ENCODE measurements around the gene LCMT1.
"Not testable (repeated sequence)": the region's sequence is repeated elsewhere in the genome, so short reads cannot be mapped to it uniquely, and the experiment has no call there.

The LCMT1 gene

DNA sequence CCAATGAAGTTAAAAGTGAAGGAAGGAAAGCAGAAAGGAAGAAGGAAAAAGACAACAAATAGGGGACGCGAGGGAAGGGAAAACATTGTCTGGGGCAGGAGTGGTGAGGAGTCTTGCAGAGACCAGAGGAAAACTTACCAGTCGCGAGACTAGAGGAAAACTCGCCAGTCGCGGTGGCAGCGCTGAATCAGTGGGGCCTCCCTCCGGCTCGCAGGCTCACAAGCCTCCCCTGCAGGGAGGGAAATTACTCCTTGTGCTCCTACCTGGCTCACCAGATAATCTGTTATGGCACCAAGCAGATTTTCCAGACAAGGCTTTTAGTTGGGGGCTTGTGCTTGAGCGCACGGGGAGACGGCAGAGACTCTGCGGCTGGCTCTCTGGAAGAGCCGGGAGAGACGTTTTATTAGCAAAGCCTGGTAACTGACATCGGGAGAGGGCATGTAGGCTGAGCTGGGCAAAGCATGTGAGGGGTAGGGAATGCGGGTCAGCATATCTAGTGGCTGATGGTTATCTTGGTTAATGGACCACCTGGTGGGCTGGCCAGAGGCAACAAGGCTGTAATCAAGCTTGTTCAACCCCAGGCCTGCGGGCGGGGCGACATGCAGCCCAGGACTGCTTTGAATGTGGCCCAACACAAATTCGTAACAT is 37.1 kb downstream of the LCMT1 start:
- no peak for FAIRE-seq

DNA sequence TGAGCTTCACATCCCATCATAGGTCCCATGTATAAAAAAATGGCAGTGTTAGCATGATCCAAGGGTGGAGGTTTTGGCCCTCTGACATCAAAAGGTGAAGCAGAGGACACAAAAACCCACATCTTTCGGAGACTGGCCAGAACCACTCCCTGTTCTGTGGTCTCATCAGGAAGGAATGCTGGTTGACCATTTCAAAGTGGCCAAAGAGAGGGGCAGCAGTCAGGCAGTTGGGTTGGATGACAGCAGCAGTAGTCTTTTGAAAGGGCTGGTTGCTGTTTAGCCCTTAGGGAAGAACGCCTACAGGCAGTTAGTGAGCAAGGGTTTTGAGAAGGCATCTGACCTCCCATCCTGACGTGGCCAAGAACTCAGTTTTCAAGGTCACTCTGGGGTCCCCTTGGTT is 40.5 kb downstream of the LCMT1 start:
- no peak for FAIRE-seq

DNA sequence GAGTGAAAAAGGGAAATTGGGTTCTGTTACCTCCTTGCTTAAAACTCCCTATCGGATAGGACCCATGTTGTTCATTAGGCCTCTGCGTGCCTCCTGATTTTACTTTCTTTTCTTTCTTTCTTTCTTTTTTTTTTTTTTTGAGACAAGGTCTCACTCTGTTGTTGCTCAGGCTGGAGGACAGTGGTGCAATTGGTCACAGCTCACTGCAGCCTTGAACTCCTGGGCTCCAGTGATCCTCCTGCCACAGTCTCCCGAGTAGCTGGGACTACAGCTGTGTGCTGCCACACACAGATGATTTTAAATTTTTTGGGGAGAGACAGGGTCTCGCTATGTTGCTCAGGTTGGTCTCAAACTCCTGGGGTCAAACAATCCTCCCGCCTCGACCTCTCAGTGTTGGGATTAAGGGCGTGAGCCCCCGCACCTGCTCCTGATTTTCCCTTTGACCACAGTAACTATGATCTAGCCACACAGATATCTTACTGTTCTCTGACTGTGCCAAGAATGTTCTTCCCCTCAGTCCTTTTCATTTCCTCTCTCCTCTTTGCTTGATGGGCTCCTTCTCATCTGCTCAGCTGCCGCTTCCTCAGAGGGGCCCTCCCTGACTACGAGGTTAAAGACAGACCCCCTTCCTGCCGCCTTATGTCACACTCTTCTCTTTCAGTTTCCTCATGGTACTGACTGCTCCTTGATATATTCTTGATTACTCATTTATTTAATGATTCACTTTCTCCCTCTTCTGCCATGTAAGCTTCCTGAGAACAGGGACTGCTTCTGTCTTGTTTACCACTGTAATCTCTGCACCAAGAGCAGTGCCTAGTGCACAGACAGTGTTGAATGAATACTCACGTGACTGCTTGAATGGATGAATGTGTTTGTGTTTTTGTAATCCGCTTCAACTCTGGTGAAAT is 44.3 kb downstream of the LCMT1 start:
- no peak for FAIRE-seq

DNA sequence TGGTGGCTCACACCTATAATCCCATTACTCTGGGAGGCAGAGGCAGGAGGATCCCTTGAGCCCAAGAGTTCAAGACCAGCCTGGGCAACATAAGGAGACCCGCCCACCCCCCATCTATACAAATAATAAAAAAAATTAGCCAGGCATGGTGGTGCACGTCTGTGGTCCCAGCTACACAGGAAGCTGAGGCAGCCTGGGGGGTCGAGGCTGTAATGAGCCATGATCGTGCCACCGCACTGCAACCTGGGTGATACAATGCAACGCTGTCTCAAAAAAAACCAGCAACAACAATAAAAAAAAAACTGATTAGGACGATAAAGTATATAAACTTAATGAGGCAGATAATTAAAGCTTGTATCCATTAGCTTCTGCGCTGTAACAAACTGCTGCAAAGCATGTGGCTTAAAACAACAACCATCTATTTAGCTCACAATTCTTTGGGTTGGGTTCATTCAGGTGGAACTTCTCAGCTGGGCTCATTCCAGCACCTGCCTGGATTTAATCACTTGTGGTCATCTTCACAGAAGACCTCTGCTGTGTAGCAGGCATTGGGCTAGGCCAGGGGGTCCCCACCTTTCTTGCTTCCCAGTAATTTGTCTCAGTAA is 45.8 kb downstream of the LCMT1 start:
- no peak for FAIRE-seq

DNA sequence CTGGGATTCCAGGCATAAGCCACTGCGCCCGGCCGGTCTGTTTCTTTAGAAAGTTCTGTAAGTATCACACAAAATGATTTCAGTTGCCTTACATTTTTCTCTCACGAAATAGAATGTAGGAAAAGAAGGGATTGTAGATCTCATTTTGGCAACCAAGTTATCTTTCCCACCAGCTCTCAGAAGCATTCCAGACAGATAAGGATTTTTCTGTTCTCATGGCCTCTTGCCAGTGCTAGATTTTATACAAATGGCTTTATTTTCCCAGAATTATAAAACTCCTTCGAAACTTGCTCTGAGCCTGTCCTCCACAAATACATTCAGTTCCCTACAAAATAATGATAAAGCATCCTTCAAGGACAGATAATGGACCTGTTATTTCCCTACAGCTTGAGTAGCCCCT is 46.9 kb downstream of the LCMT1 start:
- FAIRE-seq: no peak

DNA sequence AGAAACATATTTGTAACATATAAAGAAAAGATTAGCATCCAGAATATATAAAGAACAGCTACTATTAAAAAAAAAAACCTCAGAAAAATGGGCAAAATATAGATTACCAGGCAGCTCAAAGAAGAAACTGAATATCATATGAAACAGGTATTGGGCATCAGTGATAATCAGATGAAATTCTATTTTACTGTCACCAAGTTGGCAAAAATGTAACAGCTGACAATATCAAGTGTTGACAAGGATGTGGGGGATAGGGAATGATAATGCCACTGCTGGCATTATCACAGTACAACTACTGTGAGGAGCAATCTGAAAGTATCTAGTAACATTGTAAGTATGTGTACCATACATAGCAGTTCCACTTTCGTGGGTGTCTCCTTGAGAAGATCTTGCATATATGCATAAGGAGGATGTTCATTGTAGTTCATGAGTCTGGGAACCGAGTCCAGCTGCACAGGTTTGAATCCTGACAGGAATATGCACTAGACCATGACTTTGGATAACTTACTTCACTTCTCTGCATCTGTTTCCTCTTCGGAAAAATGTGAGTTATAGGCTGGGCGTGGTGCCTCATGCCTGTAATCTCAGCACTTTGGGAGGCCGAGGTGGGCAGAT is 50.3 kb downstream of the LCMT1 start:
- no peak for FAIRE-seq

DNA sequence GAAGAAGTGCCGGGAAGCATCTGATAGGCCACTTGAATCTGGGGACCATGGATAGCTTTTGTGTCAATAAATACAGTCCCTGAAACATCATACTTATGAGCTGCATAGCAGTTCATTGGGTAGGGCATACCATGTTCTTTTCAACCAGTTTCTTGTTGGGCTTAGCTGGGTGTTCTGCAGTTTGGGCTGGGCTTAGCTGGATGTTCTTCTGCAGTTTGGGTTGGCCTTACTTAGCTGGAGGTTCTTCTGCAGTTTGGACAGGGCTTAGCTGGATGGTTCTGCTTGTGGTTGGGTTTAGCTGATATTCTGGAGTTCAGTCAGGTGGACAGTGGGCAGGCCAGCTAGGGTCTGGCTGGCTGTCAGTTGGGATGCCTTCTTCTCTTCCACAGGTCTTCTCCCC is 52.1 kb downstream of the LCMT1 start:
- FAIRE-seq: no peak

DNA sequence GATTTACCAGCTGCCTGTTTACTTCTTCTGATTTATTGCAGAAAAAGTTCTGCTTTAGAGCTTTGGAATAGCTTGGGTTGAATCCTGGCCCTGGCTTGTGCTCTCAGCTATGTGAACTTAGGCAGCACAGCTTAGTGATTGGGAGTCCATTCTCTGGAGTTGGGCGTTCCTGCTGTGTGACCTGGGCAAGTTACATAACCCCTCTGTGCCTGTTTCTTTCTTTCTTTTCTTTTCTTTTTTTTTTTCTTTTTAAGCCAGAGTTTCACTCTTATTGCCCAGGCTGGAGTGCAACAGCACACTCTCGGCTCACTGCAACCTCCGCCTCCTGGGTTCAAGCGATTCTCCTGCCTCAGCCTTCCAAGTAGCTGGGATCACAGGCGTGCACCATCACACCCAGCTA is 53.7 kb downstream of the LCMT1 start:
- FAIRE-seq: no peak

DNA sequence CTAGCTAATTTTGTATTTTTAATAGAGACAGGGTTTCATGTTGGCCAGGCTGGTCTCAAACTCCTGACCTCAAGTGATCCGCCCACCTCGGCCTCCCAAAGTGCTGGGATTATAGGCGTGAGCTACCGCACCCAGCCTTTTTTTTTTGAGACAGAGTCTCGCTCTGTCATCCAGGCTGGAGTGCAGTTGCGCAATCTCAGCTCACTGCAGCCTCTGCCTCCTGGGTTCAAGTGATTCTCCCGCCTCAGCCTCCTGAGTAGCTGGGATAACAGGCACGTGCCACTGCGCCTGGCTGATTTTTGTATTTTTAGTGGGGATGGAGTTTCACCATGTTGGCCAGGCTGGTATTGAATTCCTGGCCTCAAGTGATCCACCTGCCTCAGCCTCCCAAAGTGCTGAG is 56.4 kb downstream of the LCMT1 start:
- FAIRE-seq: not testable (repeated sequence)

DNA sequence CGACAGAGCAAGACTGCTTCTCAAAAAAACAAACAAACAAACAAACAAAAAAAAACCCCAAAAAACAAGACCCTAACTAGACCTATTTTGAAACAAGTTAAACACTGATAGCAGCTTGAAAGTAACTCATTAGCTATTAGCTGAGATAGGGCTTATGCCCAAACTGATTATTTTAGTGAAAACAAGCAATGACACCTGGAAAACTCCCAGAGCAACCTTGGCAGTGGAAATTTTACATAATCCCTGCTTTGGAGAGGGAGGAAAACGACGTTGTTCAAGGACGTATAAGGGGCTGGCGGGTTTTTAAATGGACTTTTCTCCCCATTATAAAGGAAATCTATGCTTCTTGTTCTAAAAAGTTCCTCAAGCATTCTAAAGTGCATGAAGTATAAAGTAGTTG is 59.8 kb downstream of the LCMT1 start:
- FAIRE-seq: no peak

DNA sequence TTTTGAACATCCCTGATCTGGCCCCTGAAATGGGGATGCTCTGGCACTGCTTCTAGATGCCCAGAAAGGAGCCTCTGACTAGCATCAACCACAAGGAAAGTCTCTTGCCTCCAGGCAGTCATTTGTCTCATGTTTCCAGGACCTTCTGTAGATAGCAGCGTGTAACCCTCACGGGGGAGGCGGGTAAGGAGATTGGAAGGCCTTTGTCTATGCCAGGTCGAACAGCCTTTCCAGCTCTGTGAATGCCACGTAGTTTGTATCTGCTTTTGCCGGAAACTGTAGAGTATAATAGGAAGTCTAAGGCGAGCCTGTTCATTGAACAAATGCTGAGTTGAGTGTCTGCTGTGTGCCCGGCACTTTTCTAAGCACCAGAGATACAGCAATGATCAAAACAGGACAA is 61.3 kb downstream of the LCMT1 start:
- no peak for FAIRE-seq

DNA sequence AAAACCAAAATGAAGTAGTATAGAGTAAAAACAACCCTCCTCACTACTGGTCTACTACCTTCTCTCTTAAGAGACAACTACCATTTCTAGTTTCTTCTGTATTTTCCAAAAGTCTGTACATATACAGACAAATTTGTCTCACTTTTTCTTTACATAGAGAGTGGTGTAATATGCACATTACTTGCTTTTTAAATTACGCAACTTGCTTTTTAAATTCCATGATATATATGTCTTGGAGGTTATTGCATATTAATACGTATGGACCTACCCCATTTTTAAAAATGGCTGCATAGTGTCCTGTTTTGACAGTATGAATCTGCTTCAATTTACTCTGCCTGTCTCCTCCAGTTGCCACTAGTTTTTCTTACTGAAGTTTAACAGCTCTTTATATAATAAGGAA is 62.7 kb downstream of the LCMT1 start:
- FAIRE-seq: no peak

DNA sequence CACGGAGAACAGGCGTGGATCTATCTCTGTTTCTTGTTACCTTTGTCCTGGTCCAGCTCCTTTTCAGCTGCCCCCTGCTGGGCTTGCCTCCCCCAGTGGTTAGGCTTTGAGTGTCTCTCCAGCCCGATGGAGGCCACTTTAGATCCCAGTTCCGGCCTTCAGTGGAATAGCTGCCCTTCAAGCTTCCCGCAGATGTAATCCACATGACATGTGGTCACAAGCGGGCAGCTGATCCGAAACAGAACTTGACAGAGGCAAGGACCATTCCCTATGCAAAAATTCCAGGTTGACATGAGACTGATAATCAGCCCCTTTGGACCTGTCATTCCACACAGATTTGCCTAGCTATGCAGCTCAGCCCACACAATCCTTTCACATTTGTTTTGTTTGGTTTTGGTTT is 64.6 kb downstream of the LCMT1 start:
- FAIRE-seq: no peak

DNA sequence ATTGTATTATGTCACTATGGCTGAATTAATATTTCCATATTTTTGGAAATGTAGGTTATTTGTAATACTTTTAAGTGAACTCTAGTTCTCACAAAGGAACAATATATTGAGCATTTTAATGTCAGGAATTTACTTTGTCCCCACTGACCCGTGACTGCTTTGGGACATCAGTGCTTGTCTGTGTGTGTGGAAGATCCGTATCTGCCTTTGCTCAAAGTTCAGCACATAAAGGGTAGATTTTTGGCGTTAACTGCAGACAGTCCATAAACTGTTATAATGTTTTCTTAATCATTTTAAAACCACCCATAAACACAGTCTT is 65.9 kb downstream of the LCMT1 start:
- no peak for FAIRE-seq

DNA sequence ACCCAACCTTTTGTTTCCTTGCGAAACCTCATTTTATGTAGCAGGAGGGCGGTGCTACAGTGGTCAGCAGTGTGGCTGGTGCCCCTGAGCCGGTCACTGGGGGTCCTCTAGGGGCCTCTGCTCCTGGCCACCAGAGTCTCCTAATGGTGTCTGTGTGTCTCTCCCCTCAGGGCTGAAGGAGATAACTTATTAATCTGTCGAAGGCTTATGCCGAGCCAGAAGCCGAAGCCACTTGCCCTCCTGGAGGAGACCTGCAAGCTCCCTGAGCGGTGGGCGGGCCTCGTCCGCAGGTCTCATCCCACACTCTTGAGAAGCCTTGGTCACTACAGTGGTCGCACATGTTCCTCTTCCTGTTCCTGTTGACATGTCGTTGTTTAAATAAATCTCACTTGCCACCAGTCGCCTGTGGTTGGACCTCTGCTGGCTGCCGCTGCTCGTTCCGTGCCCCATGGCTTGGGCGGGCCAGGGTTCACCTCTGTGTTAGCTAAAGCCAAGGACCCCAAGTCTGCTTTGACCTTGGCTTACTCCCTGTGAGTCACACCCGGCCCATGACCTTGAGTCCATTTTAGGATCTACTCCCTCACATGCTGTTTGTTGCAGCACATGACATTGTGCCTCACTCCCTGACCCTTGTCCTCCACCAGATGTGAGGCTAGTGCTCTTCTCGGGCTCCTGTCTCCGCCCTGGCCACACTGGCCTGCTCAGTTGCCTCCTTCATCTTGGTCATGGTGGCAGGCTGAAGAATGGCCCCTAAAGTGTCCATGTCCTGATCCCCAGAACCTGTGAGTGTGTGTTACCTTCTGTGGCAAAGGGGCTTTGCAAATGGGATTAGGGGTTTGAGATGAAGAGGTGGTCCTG is 66.5 kb downstream of the LCMT1 start:
- no peak for FAIRE-seq

DNA sequence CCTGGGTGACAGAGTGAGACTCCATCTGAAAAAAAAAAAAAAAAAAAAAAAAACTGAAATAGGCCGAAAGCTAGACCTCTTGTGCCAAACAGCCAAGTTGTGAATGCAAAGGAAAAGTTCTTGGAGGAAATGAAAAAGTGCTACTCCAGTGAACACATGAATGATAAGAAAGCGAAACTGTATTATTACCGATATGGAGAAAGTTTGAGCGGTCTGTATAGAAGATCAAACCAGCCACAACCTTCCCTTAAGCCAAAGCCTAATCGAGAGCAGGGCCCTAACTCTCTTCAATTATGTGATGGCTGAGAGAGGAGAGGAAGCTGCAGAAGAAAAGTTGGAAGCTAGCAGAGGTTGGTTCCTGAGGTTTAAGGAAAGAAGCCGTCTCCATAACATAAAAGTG is 69.7 kb downstream of the LCMT1 start:
- FAIRE-seq: not testable (repeated sequence)

DNA sequence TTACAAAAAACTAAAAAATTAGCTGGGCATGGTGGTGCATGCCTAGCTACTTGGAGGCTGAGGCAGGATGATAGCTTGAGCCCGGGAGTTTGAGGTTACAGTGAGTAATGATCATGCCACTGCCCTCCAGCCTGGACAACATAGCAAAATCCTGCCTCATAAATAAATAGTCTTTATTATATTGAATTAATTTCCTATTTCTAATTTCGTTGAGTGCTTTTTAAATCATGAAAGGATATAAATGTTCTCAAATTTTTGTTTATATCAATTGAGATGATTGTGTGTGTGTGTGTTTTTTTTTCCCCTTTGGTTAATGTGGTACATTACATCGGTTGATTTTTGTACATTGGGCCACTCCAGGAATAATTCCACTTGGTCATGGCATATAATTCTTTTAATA is 73.2 kb downstream of the LCMT1 start:
- FAIRE-seq: no peak

DNA sequence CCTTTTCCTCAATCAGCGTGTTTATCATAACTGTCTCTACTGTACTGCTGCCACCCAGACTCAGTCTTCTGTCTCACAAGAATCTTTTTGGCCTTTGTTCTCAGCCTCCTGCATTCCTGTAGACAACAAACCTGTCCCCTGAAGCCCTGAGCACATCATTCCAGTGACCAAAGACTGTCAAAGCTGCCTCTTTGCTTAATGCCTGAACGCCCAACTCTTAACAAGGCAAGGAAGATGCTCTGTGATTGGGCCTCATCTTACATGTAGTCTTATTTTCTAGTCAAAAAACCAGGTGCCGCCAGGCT is 75.9 kb downstream of the LCMT1 start:
- FAIRE-seq: no peak

DNA sequence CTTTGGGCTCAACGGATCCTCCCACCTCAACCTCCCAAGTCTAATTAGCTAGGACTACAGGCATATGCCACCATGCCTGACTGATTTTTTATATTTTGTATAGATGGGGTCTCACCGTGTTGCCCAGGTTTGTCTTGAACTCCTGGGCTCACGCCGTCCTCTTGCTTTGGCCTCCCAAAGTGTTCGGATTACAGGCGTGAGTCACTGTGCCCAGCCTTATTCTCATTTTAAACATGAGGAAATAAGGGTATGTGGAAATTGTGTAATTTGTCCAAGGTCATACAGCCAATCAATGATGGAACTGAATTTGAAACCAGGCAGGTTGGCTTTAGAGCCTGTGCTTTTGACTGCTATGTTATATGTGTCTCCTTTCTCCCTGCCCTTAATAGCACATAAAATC is 77.8 kb downstream of the LCMT1 start:
- FAIRE-seq: no peak

DNA sequence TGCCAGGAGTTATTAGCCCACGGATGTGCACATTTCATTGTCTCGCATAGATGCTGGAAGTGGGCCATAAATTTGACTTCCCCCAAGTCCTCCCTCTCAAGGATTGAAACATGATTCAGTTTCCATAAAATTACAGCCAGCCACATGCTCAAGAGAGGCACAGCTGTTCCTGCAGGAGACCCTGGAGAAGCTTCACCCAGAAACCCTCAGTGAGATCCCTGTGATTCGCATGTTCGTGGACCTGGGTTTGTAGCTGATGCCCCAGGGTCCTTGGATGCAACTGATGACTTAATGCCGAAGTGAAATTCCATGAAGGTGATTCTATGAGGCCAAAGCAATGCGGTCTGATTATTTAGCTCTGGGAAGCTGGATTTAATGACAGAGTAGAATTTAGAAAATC is 80.6 kb downstream of the LCMT1 start:
- no peak for FAIRE-seq

DNA sequence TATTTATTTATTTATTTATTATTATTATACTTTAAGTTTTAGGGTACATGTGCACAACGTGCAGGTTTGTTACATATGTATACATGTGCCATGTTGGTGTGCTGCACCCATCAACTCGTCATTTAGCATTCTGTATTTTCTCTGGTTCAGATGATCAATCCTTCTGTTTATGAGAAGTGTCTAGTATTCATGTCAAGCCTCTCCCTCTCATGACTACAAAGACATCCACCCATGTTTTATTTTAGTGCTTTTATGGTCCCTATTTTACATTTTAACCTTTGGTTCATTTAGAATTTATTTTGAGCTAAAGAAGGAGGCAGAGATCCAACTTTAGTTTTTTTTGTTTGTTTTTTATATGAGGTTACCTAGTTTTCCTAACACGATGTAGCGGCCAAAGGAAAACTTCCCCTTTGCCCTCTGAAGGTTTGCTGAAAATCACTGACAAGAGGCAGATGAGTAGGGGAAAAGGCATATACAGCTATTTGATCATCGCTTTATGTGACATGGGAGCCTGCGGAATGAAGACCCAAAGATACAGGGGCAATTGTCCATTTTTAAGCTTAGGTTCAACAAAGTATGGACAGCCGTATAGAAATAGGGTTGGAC is 82.8 kb downstream of the LCMT1 start:
- no peak for FAIRE-seq

DNA sequence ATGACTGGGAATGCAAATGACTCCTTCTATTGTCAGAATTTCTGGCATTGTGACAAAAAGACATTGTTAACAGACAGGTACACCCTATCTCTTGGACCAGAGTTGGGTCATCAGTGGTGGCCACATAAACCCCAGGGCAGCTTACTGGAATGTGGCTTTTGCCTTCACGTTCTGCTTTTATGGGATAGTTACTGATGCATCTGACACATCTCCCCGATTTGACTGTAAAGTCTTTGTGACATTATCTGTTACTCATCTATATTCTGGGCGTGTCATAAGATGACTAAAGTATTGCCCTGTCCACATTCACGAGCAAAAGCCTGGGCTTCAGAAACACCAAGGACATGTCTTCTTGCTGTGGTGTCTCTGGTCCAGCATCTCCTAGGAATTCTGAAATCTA is 86.5 kb downstream of the LCMT1 start:
- no peak for FAIRE-seq

DNA sequence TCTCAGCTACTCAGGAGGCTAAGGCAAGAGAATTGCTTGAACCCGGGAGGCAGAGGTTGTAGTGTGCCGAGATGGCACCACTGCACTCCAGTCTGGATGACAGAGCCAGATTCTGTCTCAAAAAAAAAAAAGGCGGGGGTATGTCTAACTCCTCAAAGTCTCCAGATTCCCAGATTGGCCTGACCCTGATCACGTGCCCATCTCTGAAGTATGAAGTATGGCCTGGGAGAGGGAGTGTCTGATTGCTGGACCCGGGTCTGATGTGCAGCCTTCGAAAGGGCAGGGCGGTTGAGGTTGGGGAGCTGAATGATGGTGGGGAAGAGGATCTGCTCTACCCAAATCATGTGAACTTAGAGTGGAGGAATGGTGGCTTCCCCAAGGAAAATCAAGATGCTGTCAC is 87.9 kb downstream of the LCMT1 start:
- FAIRE-seq: no peak
